ENCODE data around the gene DHPS.
"Not testable (repeated sequence)": the region's sequence is repeated elsewhere in the genome, so short reads cannot be mapped to it uniquely, and the experiment has no call there.

- TF ChIP-seq, protein P1, sequence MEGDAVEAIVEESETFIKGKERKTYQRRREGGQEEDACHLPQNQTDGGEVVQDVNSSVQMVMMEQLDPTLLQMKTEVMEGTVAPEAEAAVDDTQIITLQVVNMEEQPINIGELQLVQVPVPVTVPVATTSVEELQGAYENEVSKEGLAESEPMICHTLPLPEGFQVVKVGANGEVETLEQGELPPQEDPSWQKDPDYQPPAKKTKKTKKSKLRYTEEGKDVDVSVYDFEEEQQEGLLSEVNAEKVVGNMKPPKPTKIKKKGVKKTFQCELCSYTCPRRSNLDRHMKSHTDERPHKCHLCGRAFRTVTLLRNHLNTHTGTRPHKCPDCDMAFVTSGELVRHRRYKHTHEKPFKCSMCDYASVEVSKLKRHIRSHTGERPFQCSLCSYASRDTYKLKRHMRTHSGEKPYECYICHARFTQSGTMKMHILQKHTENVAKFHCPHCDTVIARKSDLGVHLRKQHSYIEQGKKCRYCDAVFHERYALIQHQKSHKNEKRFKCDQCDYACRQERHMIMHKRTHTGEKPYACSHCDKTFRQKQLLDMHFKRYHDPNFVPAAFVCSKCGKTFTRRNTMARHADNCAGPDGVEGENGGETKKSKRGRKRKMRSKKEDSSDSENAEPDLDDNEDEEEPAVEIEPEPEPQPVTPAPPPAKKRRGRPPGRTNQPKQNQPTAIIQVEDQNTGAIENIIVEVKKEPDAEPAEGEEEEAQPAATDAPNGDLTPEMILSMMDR (IDR thresholded peaks at IDR 0.05), result not testable (repeated sequence)
- TF ChIP-seq POLR2A, EP300 (IDR thresholded peaks at IDR 0.05): not testable (repeated sequence)
Measured at GRCh38 chr19:12725612-12726011, 43.9 kb upstream of the DHPS start.
